K562 (cell line): ENCODE measurements around the gene LTA4H. TPM values are rescaled to one million over a fixed set of nuclear protein-coding genes. Genes with fewer than 3 reads are reported as not detected.

Experiments
- CAMTA2 ChIP-seq: fragments of 250-450 bp; sonication (Bioruptor Pico); conservative IDR thresholded peaks from 2 replicates; pipeline ENCODE4 v1.5.1; 2022
- CSDE1 ChIP-seq, 2 experiments: fragments of 450-650 bp; IDR thresholded peaks; 2 replicates each; pipeline ENCODE4 v1.6.1; 2016; ENCODE audit warnings: mild to moderate bottlenecking in 1 of 2
- EWSR1 ChIP-seq: fragments of 450-650 bp; IDR thresholded peaks from 2 replicates; pipeline ENCODE4 v1.6.1; 2018; ENCODE audit warnings: borderline replicate concordance, mild to moderate bottlenecking, low read depth, moderate library complexity; ENCODE audit not compliant: partially characterized antibody
- HSF4 ChIP-seq: fragments of 250-450 bp; sonication (Bioruptor Pico); IDR thresholded peaks from 2 replicates; pipeline ENCODE4 v2.1.2; 2022; ENCODE audit warnings: mild to moderate bottlenecking, moderate library complexity, borderline replicate concordance
- MTF1 ChIP-seq: fragments of 250-450 bp; sonication (Bioruptor Pico); IDR thresholded peaks from 2 replicates; pipeline ENCODE4 v1.9.0; 2021; ENCODE audit warnings: moderate library complexity, mild to moderate bottlenecking, inconsistent platforms, borderline replicate concordance
- NFIC ChIP-seq: fragments of 450-650 bp; IDR thresholded peaks from 2 replicates; pipeline ENCODE4 v1.6.1; 2017; ENCODE audit warnings: mild to moderate bottlenecking, inconsistent platforms
- NR4A1 ChIP-seq, 2 experiments: fragments of 250-450 bp in 1 of 2; fragments of 450-650 bp in 1 of 2; sonication (Bioruptor Pico) in 1 of 2; IDR thresholded peaks; 2 replicates each; pipeline versions ENCODE4 v1.4.0 to v1.6.1; 2016 to 2020; ENCODE audit warnings: mild to moderate bottlenecking in 2 of 2, missing compliant biosample characterization in 1 of 2, missing genetic modification characterization in 1 of 2, moderate library complexity in 1 of 2
- PHB2 ChIP-seq: fragments of 450-650 bp; IDR thresholded peaks from 2 replicates; pipeline ENCODE4 v1.6.1; 2017; ENCODE audit warnings: low read depth
- PHTF2 ChIP-seq: fragments of 250-450 bp; sonication (Bioruptor Pico); IDR thresholded peaks from 2 replicates; pipeline ENCODE4 v1.5.0; 2021; ENCODE audit warnings: mild to moderate bottlenecking
- POLR2A ChIP-seq: fragments of 450-650 bp; conservative IDR thresholded peaks from 2 replicates; pipeline ENCODE4 v1.6.1; 2016
- RBBP5 ChIP-seq: fragments of 200-600 bp; sonication (generic); IDR thresholded peaks from 2 replicates; pipeline ENCODE4 v1.6.1; 2012; ENCODE audit warnings: borderline replicate concordance, mild to moderate bottlenecking, low read length, control low read depth, inconsistent platforms; ENCODE audit not compliant: insufficient read depth, poor library complexity, severe bottlenecking
- RNF2 ChIP-seq: sonication (generic); IDR thresholded peaks from 2 replicates; pipeline ENCODE4 v1.6.1; 2016
- ZNF830 ChIP-seq: fragments of 250-450 bp; sonication (Bioruptor Pico); IDR thresholded peaks from 2 replicates; pipeline ENCODE4 v1.5.0; 2021; ENCODE audit warnings: mild to moderate bottlenecking
- polyA plus RNA-seq, 8 experiments: library from polyadenylated mRNA; depleted of rRNA in 4 of 8; stranded (reverse) in 5 of 8; unstranded in 3 of 8; fragments of >200 nt; fragmentation: Nextera tagmentation in 2 of 8; fragmentation: Illumina TruSeq in 1 of 8; extraction: Ambion mirVana in 2 of 8; extraction: Trizol in 1 of 8; gene quantifications; 2 replicates each; pipeline versions ENCODE4 v1.2.1 to v1.2.3, GENCODE V29; 2011 to 2014; ENCODE audit warnings: inconsistent platforms in 1 of 8, missing spikeins in 1 of 8
- total RNA-seq, 7 experiments: library from RNA; depleted of rRNA in 6 of 7; stranded (reverse); fragments of >200 nt in 6 of 7; fragmentation: Illumina TruSeq in 2 of 7; extraction: Trizol in 2 of 7; gene quantifications; 2 replicates each; pipeline versions ENCODE4 v1.2.1 to v1.2.3, GENCODE V29; 2011 to 2021; ENCODE audit warnings: low replicate concordance in 1 of 7
- TF ChIP-seq, protein P1 (sequence below): fragments of 450-650 bp; formaldehyde crosslinking; IDR thresholded peaks from 2 replicates; pipeline ENCODE4 v1.4.0; 2022; ENCODE audit warnings: missing genetic modification characterization
- TF ChIP-seq, protein P2 (sequence below): sonication (generic); formaldehyde crosslinking; IDR thresholded peaks from 2 replicates; pipeline ENCODE4 v1.8.0; 2022; ENCODE audit warnings: mild to moderate bottlenecking, missing genetic modification reagents, borderline replicate concordance
- TF ChIP-seq, protein P3 (sequence below): fragments of 450-650 bp; IDR thresholded peaks from 2 replicates; pipeline ENCODE4 v1.6.1; 2016; ENCODE audit warnings: borderline replicate concordance
- TF ChIP-seq, protein P4 (sequence below): fragments of 250-450 bp; sonication (Bioruptor Pico); IDR thresholded peaks from 2 replicates; pipeline ENCODE4 v1.8.0; 2022; ENCODE audit warnings: inconsistent platforms
- TF ChIP-seq, protein P5 (sequence below), 2 experiments: fragments of 450-650 bp; IDR thresholded peaks; 2 replicates each; pipeline ENCODE4 v1.6.1; 2016

Gene LTA4H
- total and polyA plus RNA-seq, 9 of the 15 experiments (the other 6 are each of a cell fraction or from before 2014, with no cell fraction given), result 25.2 to 58.1 (median 40.5) TPM

DNA sequence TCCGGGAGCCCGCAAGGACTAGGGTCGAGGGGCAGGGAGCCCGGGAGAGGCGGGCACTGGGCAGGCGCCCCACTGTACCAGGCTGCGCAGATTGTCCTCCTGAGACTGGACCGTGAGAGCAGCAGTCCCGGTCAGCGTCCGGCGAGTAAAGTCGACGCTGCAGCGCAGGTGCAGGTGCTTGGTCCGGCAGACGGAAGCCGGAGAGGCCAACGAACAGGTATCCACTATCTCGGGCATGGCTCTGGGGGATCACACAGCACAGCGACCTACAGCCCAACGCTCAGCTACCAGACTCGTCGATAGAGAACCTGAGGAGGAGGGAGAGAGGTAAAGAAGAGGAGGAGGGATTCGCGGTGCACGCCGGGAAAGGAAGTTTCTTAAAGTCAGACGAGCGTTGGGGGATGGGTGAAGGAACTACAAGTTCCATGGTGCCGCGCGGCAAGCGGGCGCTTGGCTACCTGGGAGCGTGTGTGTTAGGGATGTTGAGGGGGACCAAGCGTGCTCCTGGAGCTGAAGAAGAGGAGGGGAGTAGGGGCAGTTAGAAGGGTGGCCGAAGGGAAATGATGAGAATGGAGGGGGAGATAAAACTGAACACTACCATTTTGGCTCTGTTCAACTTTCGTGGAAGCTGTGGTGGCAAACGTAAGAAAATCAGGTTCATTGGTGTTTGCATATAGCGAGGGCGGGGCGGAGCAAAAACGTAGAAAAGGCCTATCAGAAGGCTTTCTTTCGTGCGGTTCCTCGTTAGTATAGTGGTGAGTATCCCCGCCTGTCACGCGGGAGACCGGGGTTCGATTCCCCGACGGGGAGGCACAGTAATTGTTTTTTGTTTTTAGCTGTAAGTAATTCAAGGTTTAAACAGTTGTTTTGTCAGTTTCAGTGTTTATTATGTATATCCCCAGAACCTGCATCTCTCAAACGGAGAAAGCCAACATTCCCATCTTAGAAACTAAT, at the start of gene LTA4H (continued):
- TF ChIP-seq, protein P1, sequence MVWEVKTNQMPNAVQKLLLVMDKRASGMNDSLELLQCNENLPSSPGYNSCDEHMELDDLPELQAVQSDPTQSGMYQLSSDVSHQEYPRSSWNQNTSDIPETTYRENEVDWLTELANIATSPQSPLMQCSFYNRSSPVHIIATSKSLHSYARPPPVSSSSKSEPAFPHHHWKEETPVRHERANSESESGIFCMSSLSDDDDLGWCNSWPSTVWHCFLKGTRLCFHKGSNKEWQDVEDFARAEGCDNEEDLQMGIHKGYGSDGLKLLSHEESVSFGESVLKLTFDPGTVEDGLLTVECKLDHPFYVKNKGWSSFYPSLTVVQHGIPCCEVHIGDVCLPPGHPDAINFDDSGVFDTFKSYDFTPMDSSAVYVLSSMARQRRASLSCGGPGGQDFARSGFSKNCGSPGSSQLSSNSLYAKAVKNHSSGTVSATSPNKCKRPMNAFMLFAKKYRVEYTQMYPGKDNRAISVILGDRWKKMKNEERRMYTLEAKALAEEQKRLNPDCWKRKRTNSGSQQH (CRISPR knock-in tag), result peak; percentile 58; the same call in 1 of the 2 replicates
- TF ChIP-seq NFIC (peak; percentile 76), RNF2 (peak; percentile 49; the same call in 1 of the 2 replicates), CSDE1 (IDR thresholded peaks at IDR 0.05) (peak in 1 of 2 experiments; percentile 83; a peak in 2 of 4 replicates), MTF1 (no peak), PHTF2 (CRISPR knock-in tag) (no peak), EWSR1 (no peak), PHB2 (no peak), CAMTA2 (CRISPR knock-in tag) (no peak), POLR2A (peak; percentile 68; the same call in 1 of the 2 replicates), RBBP5 (peak; percentile 100), NR4A1 (CRISPR knock-in tag; IDR thresholded peaks at IDR 0.05) (no peak), NR4A1 (tag; IDR thresholded peaks at IDR 0.05) (peak; percentile 49; the same call in 1 of the 2 replicates), HSF4 (CRISPR knock-in tag) (no peak), ZNF830 (CRISPR knock-in tag) (no peak)
- TF ChIP-seq, protein P2, sequence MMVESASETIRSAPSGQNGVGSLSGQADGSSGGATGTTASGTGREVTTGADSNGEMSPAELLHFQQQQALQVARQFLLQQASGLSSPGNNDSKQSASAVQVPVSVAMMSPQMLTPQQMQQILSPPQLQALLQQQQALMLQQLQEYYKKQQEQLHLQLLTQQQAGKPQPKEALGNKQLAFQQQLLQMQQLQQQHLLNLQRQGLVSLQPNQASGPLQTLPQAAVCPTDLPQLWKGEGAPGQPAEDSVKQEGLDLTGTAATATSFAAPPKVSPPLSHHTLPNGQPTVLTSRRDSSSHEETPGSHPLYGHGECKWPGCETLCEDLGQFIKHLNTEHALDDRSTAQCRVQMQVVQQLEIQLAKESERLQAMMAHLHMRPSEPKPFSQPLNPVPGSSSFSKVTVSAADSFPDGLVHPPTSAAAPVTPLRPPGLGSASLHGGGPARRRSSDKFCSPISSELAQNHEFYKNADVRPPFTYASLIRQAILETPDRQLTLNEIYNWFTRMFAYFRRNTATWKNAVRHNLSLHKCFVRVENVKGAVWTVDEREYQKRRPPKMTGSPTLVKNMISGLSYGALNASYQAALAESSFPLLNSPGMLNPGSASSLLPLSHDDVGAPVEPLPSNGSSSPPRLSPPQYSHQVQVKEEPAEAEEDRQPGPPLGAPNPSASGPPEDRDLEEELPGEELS (CRISPR knock-in tag), result no peak
- TF ChIP-seq, protein P3, sequence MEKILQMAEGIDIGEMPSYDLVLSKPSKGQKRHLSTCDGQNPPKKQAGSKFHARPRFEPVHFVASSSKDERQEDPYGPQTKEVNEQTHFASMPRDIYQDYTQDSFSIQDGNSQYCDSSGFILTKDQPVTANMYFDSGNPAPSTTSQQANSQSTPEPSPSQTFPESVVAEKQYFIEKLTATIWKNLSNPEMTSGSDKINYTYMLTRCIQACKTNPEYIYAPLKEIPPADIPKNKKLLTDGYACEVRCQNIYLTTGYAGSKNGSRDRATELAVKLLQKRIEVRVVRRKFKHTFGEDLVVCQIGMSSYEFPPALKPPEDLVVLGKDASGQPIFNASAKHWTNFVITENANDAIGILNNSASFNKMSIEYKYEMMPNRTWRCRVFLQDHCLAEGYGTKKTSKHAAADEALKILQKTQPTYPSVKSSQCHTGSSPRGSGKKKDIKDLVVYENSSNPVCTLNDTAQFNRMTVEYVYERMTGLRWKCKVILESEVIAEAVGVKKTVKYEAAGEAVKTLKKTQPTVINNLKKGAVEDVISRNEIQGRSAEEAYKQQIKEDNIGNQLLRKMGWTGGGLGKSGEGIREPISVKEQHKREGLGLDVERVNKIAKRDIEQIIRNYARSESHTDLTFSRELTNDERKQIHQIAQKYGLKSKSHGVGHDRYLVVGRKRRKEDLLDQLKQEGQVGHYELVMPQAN, result peak; percentile 77
- TF ChIP-seq, protein P4, sequence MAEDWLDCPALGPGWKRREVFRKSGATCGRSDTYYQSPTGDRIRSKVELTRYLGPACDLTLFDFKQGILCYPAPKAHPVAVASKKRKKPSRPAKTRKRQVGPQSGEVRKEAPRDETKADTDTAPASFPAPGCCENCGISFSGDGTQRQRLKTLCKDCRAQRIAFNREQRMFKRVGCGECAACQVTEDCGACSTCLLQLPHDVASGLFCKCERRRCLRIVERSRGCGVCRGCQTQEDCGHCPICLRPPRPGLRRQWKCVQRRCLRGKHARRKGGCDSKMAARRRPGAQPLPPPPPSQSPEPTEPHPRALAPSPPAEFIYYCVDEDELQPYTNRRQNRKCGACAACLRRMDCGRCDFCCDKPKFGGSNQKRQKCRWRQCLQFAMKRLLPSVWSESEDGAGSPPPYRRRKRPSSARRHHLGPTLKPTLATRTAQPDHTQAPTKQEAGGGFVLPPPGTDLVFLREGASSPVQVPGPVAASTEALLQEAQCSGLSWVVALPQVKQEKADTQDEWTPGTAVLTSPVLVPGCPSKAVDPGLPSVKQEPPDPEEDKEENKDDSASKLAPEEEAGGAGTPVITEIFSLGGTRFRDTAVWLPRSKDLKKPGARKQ (CRISPR knock-in tag), result no peak
- TF ChIP-seq, protein P5, sequence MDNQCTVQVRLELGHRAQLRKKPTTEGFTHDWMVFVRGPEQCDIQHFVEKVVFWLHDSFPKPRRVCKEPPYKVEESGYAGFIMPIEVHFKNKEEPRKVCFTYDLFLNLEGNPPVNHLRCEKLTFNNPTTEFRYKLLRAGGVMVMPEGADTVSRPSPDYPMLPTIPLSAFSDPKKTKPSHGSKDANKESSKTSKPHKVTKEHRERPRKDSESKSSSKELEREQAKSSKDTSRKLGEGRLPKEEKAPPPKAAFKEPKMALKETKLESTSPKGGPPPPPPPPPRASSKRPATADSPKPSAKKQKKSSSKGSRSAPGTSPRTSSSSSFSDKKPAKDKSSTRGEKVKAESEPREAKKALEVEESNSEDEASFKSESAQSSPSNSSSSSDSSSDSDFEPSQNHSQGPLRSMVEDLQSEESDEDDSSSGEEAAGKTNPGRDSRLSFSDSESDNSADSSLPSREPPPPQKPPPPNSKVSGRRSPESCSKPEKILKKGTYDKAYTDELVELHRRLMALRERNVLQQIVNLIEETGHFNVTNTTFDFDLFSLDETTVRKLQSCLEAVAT (IDR thresholded peaks at IDR 0.05), result peak in 1 of 2 experiments; percentile 77; a peak in 2 of 4 replicates
